DMS114 treated with DMSO at 0.1 percent for 48 hours (cell line): ENCODE measurements around the gene DMBX1.

Experiments
- DNase-seq: peaks from one replicate; lab custom pipeline; 2025; ENCODE audit not compliant: unreplicated experiment; lab: John Stamatoyannopoulos, UW

The DMBX1 gene

GRCh38 chr1:46481961-46482360 lies 7.7 kb upstream of the DMBX1 start:
- no peak for DNase-seq

DNA sequence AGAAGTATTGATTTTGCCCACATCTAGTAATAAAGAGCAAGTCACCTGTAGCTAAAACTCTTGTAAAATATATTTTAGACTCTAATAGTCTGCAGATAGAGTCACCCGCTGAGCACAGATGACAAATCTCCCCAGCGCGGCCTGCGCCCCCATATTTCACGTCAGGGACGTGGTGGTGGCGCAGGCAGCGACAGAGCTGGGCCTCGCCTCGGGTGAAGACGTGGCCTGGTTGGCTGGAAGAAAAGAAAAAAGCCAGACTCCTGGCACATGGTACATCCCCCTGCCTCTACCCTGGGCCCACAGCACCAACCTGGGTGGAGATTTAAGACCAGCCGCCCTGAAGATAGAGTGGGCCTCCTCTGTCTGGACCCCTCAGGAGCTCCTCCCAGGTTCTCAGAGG lies 6.0 kb upstream of the DMBX1 start:
- no peak for DNase-seq

- DNase-seq: no peak
These were observed 4.7 kb upstream of the DMBX1 start for GRCh38 chr1:46484783-46485490.

DNA sequence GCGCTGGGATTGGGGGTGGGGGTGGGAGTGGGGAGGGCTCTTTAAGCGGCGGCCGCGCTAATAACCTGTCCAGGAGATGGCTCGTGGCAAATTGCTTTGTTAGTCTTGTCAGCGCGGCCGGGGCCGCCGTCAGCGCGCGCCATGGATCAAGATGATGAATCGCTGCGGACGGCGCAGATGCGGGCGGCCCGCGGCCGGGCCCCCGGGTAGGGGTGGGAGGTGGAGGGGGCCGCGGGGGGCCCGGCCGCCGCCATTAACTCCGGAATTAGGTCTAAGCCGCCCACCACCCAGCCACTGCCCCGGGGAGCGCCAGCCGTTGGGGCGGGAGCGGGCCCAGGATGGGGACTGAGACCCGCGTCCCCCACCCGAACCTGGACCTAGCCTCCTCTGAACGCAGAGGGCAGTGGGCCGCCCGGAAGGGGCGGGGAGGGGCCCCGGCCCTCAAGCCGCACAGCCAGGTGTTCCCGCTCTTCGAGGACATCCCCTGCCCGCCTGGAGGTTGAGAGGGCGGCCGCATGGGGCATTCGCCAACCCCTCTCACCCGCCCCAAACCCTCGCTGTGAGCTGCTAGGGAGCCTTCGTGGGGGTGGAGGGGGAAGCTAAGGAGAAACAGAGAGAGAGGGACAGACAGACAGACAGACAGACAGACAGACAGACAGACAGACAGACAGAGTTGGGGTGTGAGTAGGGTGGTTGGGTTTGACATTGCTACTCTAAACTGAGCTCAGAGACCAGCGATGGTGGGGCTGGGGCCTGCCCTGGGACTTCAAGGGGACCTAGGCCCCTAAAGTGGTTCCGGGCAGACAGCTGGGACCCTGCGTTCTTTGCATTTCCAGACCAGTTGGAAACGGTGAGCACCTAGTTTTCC lies 3.8 kb upstream of the DMBX1 start:
- DNase-seq: no peak

DNA sequence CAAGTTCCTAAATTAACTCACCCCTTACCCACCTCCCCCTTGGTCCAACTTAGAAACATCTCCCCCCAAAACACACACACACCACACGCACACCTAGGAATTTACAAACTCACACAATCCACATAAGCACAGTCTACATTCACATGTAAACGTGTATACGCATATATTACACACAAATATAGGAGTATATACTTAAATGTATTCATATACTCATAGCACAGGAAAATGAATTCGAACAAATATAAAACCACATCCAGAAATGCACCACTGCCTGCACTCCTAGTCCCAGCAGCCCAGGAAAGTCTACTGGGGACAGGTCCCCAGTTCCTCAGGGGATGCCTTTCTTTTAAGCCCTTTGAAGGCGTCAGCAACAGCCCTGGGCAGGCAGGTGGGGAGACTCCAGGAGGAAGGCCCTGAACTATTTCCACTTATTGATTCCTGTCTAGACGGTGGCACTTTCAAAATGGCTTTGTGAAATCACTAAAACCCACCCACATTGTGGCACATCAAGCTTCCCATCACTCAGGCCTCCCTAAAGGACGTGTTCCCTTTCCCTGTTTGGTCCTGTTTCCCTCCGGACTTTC lies 3.1 kb upstream of the DMBX1 start:
- DNase-seq: no peak

DNA sequence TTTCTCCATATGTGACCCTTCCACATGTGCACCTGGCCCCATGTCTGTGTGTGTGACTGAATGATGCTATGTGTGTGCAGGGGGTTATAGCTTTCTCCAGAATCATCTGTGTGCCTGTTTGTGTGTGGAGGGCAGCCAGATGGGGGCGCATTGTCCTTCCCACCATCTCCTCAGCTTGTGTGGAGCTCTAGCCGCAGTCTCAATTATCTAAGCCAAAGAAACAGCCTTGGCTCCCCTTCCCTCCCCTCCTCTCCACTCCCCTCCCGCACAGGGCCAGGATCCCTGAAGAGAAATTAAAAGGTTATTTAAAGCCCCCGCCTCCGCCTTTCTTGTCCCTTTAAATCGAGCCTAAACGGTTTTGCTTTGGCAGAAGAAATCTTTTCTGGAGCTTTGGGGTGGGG lies 1.8 kb upstream of the DMBX1 start:
- no peak for DNase-seq

- no peak for DNase-seq
These were observed 1.1 kb upstream of the DMBX1 start for GRCh38 chr1:46488343-46489168.

DNA sequence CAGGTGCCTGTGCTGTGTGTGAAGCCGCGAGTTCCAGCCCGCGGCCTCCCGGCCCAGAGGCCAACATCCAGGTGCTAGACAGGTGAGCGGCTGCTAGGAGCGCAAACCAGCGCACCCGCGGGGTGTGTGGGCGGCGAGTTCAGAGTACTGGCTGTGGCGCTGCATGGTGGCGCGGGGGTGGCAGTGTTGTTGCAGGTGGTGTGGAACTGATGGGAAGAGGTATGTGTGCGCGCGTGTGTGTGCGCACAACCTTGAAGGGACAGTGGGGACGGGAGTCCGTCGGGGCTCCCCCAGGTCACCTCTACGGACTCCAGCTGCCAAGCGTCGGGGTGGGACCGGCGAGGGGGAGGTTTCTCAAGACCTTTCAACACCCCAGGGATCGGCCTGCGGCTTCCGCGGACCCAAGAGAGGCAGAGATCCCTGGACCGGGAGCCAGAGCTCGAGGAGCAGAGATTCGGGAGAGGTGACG lies 433 bp upstream of the DMBX1 start:
- DNase-seq: no peak

- no peak for DNase-seq
These were observed 695 bp downstream of the DMBX1 start for GRCh38 chr1:46490406-46490655.

DNA sequence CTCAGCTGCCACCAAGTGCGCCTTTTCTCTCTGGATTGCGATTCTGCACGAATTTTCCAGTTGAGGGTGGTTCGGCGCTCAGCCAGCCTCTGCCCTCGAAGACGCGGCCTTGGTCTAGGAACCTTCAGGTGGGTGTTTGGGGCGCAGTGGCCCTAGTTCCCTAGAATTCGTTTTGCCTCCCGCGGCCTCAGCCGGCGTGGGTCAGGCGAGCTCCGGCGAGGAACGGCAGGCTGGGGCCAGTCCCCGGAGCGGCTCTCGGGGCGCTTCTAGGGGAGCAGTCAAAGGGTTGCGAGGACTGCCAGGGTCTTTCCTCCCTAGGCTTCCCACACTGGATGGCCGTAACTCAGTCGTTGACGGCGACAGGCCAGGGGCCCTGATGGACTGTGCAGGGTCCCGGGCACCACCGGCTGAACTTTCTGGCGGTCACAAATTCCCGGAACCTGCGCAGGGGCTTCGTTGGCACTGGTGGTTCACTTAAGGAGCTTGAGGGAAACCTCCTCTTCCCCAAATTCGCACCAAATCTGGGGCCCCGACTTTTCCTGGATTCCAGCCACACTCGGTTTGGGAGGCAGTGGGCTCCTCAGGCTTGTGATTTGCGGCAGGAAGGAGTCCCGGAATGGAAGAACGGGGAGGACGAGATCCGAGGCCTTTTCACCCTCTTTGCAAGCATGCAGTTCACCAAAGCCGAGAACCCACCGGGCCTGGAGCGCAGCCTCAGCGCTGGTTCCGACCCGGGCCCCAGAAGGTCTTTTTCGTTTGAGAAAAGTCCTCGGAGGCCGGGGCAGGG lies 1.2 kb downstream of the DMBX1 start:
- DNase-seq: no peak

DNA sequence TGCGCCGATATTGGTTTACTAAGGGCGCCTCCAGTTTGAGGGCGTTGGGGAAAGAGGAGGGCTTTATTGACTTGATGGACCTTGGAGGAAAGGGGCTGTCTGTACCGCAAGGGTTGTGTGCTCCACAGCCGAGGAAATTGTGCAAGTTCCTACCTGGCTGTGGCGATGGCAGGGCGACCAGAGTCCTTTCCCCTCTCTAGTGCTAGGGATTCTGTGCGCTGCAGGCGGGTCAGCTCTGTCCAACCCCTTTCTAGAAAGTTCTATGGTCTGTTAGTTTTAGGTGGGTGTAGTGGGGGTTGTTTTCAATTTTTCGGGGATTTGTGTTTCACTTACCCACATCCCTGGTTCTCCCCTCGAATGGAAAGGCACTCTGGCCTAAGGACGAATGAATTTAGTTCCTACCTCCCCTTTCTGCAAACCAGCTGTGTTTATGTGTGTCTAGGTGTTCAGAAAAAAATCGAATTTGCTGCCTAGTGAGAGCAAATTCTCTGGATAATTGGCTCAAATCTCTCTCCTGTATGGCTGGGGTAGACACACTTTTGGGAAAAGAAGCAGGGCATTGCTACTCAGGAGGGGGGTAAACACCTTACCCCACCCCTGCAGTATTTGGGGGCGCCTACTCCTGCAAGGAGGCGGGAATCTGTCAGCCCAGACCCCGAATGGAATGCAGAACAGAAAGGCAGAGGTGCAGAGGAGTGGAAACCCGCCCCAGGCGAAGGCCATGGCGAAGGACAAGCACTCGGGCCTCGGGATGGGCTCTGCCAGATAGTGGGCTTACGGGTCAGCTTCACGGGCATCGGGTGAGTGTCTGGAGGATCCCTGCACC lies 2.0 kb downstream of the DMBX1 start:
- DNase-seq: no peak

- no peak for DNase-seq
These were observed 2.7 kb downstream of the DMBX1 start for GRCh38 chr1:46492269-46492853.

DNA sequence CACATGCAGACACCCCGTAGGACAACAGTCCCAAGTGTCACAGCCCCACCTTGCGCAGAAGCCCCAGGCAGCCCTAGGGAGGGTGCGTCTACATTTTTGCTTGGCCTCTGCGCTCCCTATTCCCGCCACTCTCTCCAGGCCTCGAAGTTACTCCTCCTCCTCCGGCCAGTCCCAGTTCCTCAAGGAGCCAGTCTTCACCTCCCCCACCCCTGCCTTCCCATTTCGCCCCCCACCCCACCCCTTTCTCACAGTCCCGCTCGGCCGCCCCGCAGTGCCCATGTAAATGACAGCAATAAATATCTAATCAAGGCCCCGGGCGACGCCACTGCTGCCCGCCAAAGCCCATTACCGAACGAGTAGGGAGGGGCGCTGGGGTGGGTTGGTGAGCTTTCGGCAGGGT lies 3.2 kb downstream of the DMBX1 start:
- DNase-seq: no peak

- no peak for DNase-seq
These were observed 3.8 kb downstream of the DMBX1 start for GRCh38 chr1:46493316-46494032.

GRCh38 chr1:46494910-46495309 lies 5.3 kb downstream of the DMBX1 start:
- DNase-seq: no peak

GRCh38 chr1:46495778-46496177 lies 6.1 kb downstream of the DMBX1 start:
- no peak for DNase-seq

DNA sequence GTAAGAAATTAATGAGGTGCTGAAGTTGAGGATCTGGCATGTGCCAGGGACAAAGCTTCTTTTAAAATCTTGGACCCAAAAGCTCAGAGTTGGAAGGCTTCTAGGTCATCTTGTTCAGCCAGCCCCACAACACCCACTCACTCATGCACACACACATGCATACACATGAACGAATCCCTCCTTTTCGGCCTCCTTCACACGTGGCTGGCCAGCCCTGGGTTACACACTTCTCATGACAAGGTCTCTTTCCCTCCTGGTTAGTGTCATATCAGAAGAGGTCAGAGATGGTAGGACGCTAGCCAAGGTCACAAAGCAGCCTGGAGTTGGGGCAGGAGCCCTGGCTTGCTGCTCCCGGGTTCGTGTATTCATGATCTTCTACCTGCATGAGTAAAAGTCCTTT lies 6.9 kb downstream of the DMBX1 start:
- DNase-seq: no peak

- no peak for DNase-seq
These were observed 7.4 kb downstream of the DMBX1 start for GRCh38 chr1:46497020-46497419.

DNA sequence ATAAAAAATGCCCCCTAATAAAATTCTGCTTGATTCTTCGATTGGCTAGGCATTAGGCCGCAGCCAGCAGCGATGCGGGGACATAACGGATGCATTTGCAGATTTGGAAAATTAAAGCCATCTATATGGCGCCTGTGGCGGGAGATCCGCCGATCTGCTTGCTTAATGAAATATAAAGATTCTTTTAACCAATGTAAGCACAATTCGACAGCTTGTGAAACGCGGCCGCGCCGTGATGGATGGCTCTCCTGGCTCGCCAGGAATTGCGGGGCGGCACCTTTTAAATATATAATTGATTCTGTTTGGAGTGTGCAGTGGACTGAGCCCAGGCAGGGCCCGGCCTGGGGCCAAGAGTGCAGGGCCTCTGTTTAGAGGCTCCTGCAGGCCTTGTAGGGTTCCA lies 8.0 kb downstream of the DMBX1 start:
- DNase-seq: no peak
